ENCODE measurements around the gene SMAD4. TPM values are rescaled to one million over a fixed set of nuclear protein-coding genes. Genes with fewer than 3 reads are reported as not detected.

SMAD4 gene
- total RNA-seq, 1 experiment from 2014 or later = 96.3 TPM

DNA sequence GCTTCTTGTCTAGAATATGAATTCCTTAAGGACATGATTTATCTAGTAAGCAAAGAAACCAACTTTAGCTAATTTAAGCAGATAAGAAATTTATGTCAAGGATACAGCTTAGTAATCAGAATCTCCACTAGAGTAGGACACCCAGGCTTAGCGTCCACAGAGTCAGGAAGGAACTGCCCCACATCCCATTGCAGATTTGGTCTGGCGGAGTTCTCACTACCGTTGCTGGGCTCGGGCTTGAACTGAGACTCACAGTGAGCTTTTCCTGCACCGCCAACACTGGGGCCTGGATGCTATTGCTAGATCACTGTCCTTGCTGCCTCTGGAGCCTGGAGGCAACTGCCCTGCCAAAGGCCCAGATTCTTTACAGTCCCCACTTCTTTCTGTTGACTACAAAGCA is 68.1 kb downstream of the SMAD4 start:
- no peak overlapping the region for H3K9ac ChIP-seq (ENCODE audit: low read length)
- H3K36me3 ChIP-seq (ENCODE audit: control insufficient read depth in 1 of 2, insufficient read depth in 2 of 2, low read length in 2 of 2) = no peaks in the 10 kb centered on the region
- TF ChIP-seq, protein P1, sequence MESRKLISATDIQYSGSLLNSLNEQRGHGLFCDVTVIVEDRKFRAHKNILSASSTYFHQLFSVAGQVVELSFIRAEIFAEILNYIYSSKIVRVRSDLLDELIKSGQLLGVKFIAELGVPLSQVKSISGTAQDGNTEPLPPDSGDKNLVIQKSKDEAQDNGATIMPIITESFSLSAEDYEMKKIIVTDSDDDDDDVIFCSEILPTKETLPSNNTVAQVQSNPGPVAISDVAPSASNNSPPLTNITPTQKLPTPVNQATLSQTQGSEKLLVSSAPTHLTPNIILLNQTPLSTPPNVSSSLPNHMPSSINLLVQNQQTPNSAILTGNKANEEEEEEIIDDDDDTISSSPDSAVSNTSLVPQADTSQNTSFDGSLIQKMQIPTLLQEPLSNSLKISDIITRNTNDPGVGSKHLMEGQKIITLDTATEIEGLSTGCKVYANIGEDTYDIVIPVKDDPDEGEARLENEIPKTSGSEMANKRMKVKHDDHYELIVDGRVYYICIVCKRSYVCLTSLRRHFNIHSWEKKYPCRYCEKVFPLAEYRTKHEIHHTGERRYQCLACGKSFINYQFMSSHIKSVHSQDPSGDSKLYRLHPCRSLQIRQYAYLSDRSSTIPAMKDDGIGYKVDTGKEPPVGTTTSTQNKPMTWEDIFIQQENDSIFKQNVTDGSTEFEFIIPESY (IDR thresholded peaks at IDR 0.05; ENCODE audit: extremely low read depth, insufficient replicate concordance, low read length) = no peak
- TF ChIP-seq, protein P2, sequence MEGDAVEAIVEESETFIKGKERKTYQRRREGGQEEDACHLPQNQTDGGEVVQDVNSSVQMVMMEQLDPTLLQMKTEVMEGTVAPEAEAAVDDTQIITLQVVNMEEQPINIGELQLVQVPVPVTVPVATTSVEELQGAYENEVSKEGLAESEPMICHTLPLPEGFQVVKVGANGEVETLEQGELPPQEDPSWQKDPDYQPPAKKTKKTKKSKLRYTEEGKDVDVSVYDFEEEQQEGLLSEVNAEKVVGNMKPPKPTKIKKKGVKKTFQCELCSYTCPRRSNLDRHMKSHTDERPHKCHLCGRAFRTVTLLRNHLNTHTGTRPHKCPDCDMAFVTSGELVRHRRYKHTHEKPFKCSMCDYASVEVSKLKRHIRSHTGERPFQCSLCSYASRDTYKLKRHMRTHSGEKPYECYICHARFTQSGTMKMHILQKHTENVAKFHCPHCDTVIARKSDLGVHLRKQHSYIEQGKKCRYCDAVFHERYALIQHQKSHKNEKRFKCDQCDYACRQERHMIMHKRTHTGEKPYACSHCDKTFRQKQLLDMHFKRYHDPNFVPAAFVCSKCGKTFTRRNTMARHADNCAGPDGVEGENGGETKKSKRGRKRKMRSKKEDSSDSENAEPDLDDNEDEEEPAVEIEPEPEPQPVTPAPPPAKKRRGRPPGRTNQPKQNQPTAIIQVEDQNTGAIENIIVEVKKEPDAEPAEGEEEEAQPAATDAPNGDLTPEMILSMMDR (IDR thresholded peaks at IDR 0.05 in 2 of 3, conservative IDR thresholded peaks at IDR 0.05 in 1 of 3; ENCODE audit: borderline replicate concordance in 1 of 3, insufficient read depth in 1 of 3, low read depth in 2 of 3, low read length in 2 of 3) = no peak
- ATAC-seq (no peak), DNase-seq (ENCODE audit: low read depth, low spot score) (no peak)
- no peaks in the 10 kb centered on the region for H3K9me3 ChIP-seq (ENCODE audit: control insufficient read depth in 1 of 2, insufficient read depth in 1 of 2, low read depth in 1 of 2, low read length in 2 of 2)
- no peaks in the 10 kb centered on the region for H3K4me1 ChIP-seq (ENCODE audit: control insufficient read depth in 1 of 2, insufficient read depth in 2 of 2, low read length in 2 of 2)
- no peaks in the 10 kb centered on the region for H4K20me1 ChIP-seq (ENCODE audit: insufficient read depth)
- intact Hi-C loops (cut with micrococcal nuclease) = no loop called here
- H2AFZ ChIP-seq (ENCODE audit: low read depth, low read length, poor library complexity, severe bottlenecking) = no peak overlapping the region
- ChIA-PET CTCF (no interaction called here), RAD21 (ENCODE audit: low non-redundant PET in 1 of 2, low total read pairs in 2 of 2, uncharacterized antibody in 2 of 2, unreplicated experiment in 2 of 2) (no interaction called here), POLR2A (no interaction called here)
- no peaks in the 10 kb centered on the region for H3K79me2 ChIP-seq (ENCODE audit: insufficient read depth, low read length)
- no peak overlapping the region for H3K4me3 ChIP-seq (replicated peaks in 1 of 2; ENCODE audit: low read depth in 1 of 2, low read length in 2 of 2)
- H3K4me2 ChIP-seq (ENCODE audit: low read length) = no peak overlapping the region
- H3K27ac ChIP-seq (ENCODE audit: low read depth, low read length) = no peak overlapping the region
- no peaks in the 10 kb centered on the region for H3K9me2 ChIP-seq (ENCODE audit: insufficient read depth)
- no peaks in the 10 kb centered on the region for H3K27me3 ChIP-seq (ENCODE audit: insufficient read depth, low read length)
- no TSS peak for BruUV-seq (replicated peaks)

DNA sequence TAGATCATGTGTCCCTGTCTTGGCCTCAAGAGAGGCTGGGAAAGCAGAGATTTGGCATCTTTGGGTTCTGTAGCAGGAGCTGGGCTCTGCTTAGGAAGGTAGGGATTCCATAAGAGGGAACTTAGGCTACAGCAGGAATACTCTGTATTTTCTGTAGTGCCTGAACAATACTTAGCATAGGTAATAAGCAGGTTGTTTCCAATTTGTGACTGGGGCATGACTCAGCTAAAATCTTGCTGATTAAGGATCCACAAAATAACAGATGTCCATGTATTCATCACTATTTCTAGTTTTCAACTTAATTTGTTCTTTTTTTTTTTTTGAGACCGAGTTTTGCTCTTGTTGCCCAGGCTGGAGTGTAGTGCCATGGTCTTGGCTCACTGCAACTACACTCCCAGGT is 68.5 kb downstream of the SMAD4 start:
- Histone ChIP-seq H4K20me1 (ENCODE audit: insufficient read depth) (no peaks in the 10 kb centered on the region), H3K4me1 (ENCODE audit: control insufficient read depth in 1 of 2, insufficient read depth in 2 of 2, low read length in 2 of 2) (no peaks in the 10 kb centered on the region), H3K4me2 (ENCODE audit: low read length) (no peak overlapping the region), H3K79me2 (ENCODE audit: insufficient read depth, low read length) (no peaks in the 10 kb centered on the region), H3K27ac (ENCODE audit: low read depth, low read length) (no peak overlapping the region), H3K4me3 (replicated peaks in 1 of 2; ENCODE audit: low read depth in 1 of 2, low read length in 2 of 2) (no peak overlapping the region), H3K9me2 (ENCODE audit: insufficient read depth) (no peaks in the 10 kb centered on the region), H3K9ac (ENCODE audit: low read length) (no peak overlapping the region), H3K27me3 (ENCODE audit: insufficient read depth, low read length) (no peaks in the 10 kb centered on the region), H3K36me3 (ENCODE audit: control insufficient read depth in 1 of 2, insufficient read depth in 2 of 2, low read length in 2 of 2) (no peaks in the 10 kb centered on the region), H3K9me3 (ENCODE audit: control insufficient read depth in 1 of 2, insufficient read depth in 1 of 2, low read depth in 1 of 2, low read length in 2 of 2) (no peaks in the 10 kb centered on the region), H2AFZ (ENCODE audit: low read depth, low read length, poor library complexity, severe bottlenecking) (no peak overlapping the region)
- CTCF ChIA-PET = no interaction called here
- DNase-seq (ENCODE audit: low read depth, low spot score) = no peak
- no peak for ATAC-seq
- POLR2A ChIA-PET = no interaction called here
- TF ChIP-seq, protein P3, sequence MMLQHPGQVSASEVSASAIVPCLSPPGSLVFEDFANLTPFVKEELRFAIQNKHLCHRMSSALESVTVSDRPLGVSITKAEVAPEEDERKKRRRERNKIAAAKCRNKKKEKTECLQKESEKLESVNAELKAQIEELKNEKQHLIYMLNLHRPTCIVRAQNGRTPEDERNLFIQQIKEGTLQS (IDR thresholded peaks at IDR 0.05) = no peak
- no peak for TF ChIP-seq EGR1 (IDR thresholded peaks at IDR 0.05; ENCODE audit: low read depth)
- TF ChIP-seq, protein P2 (IDR thresholded peaks at IDR 0.05 in 2 of 3, conservative IDR thresholded peaks at IDR 0.05 in 1 of 3; ENCODE audit: borderline replicate concordance in 1 of 3, insufficient read depth in 1 of 3, low read depth in 2 of 3, low read length in 2 of 3) = no peak
- no peak for TF ChIP-seq ZFX (IDR thresholded peaks at IDR 0.05)
- TF ChIP-seq SIN3A (IDR thresholded peaks at IDR 0.05; ENCODE audit: low read depth) = no peak
- no peak for TF ChIP-seq ELF1 (IDR thresholded peaks at IDR 0.05; ENCODE audit: borderline replicate concordance, low read depth)
- TF ChIP-seq, protein P1 (IDR thresholded peaks at IDR 0.05; ENCODE audit: extremely low read depth, insufficient replicate concordance, low read length) = no peak
- TF ChIP-seq YY1 (IDR thresholded peaks at IDR 0.05; ENCODE audit: extremely low read depth, insufficient replicate concordance, low read depth, low read length) = no peak
- TF ChIP-seq, protein P4, sequence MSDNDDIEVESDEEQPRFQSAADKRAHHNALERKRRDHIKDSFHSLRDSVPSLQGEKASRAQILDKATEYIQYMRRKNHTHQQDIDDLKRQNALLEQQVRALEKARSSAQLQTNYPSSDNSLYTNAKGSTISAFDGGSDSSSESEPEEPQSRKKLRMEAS (IDR thresholded peaks at IDR 0.05) = no peak
- intact Hi-C loops (cut with micrococcal nuclease) = no loop called here
- RAD21 ChIA-PET (ENCODE audit: low non-redundant PET in 1 of 2, low total read pairs in 2 of 2, uncharacterized antibody in 2 of 2, unreplicated experiment in 2 of 2) = no interaction called here
- no TSS peak for BruUV-seq (replicated peaks)

Data from HCT116 (cell line).